IPS DF 6.9 (cell line): ENCODE data around the gene LNX2.

Experiments used
- DNase-seq: peaks from one replicate; pipeline ENCODE4 v3.0.0-alpha.2; 2013; ENCODE audit warnings: low read depth, low spot score
- H3K27ac ChIP-seq: one replicate; pipeline ENCODE4 v1.5.1; 2013; ENCODE audit warnings: low read length, control low read depth
- H3K27me3 ChIP-seq: 2 replicates; pipeline ENCODE4 v1.6.1; 2013; ENCODE audit warnings: mild to moderate bottlenecking, low read length; ENCODE audit not compliant: control insufficient read depth, insufficient read depth
- H3K36me3 ChIP-seq: 2 replicates; pipeline ENCODE4 v1.6.1; 2013; ENCODE audit warnings: low read length; ENCODE audit not compliant: control insufficient read depth, insufficient read depth
- H3K4me1 ChIP-seq: 2 replicates; pipeline ENCODE4 v1.6.1; 2013; ENCODE audit warnings: low read length; ENCODE audit not compliant: control insufficient read depth, insufficient read depth
- H3K4me3 ChIP-seq: 2 replicates; pipeline ENCODE4 v1.5.1; 2013; ENCODE audit warnings: mild to moderate bottlenecking, low read length
- H3K9me3 ChIP-seq: 2 replicates; pipeline ENCODE4 v1.6.1; 2013; ENCODE audit warnings: low read length, inconsistent platforms; ENCODE audit not compliant: control insufficient read depth, insufficient read depth
- WGBS: extraction: QIAGEN DNeasy Blood & Tissue Kit; methylation state at CpG from one replicate; pipeline ENCODE4 v1.1.7; 2013; ENCODE audit warnings: mixed read lengths, missing lambda C conversion rate; ENCODE audit not compliant: insufficient read length, insufficient coverage; 5-methylcytosine and 5-hydroxymethylcytosine counted together

LNX2 gene

DNA sequence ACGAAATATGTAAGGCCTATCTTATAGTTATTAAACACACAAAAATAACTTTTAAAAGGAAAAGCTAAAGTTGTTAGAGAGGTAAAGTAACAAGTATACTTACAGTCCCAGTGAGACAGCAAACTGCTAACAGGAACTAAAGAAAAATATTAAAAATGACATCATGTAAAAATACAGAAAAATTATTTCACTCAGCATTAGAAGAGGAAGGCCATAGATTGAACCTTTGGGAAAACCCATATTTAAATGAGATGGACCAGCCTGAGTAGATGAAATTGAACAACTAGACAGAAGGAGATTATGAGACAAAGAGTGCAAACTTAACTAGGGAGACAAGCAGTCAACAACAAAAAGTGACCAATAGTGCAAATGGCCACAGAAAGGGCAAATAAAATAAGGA, 49.4 kb downstream of the LNX2 start:
- no peaks in the 10 kb centered on the region for H3K27me3 ChIP-seq
- H3K36me3 ChIP-seq, result peaks cover 8% of the 10 kb centered on the region; the same call in 1 of the 2 replicates
- H3K9me3 ChIP-seq, result no peaks in the 10 kb centered on the region
- no peak overlapping the region for H3K4me3 ChIP-seq
- DNase-seq, result no peak
- H3K4me1 ChIP-seq, result no peaks in the 10 kb centered on the region
- no CpG with 5 or more reads among the region's 1 CpG for WGBS
- H3K27ac ChIP-seq, result no peak overlapping the region

DNA sequence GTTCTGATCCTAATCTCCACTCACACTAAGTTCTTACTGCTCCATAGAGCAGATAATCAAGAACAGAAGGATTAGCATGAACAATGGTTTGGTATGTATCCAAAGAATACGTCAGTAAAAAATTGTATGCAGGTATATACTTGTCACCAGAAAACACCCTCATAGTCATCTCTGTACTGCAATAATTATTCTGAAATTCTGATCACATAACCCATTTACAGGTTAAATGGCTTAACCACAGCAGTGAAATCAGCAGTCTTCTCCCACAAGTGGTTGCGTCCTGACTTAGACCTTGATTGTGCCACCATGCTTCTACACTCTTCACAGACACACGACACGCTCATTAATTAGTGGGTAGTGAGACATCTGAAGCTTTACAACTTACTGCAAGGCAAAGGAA, 50.9 kb downstream of the LNX2 start:
- WGBS, result no CpG with 5 or more reads among the region's 4 CpGs
- no peak for DNase-seq

DNA sequence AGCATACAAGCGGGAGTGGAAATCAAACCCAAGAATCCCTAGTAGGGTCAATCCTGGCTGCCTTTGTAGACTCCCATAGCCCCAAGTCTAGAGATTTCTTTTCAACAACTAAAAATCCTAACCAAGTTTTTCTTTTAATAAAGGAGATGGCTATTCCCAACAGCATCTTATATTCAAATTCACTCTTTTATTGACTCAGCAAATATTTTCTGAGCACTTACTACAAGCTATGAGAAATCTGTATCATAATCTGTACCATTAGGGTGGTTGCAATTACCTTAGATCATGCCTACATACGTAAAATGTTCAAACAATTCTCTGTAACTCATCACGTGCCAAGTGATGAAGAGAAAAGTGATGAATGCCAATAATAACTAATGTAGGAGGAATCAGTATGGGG, 54.5 kb downstream of the LNX2 start:
- no peak for DNase-seq
- no peaks in the 10 kb centered on the region for H3K4me1 ChIP-seq
- no peaks in the 10 kb centered on the region for H3K27me3 ChIP-seq
- no CpG with 5 or more reads among the region's 3 CpGs for WGBS
- no peaks in the 10 kb centered on the region for H3K9me3 ChIP-seq
- H3K36me3 ChIP-seq, result peaks cover 8% of the 10 kb centered on the region; the same call in 1 of the 2 replicates
- no peak overlapping the region for H3K4me3 ChIP-seq
- no peak overlapping the region for H3K27ac ChIP-seq

More for the DNA sequence above, 50.9 kb downstream of the LNX2 start:
- H3K4me1 ChIP-seq, result no peaks in the 10 kb centered on the region
- no peak overlapping the region for H3K4me3 ChIP-seq
- no peaks in the 10 kb centered on the region for H3K9me3 ChIP-seq
- H3K36me3 ChIP-seq, result peaks cover 8% of the 10 kb centered on the region; the same call in 1 of the 2 replicates
- H3K27ac ChIP-seq, result no peak overlapping the region
- no peaks in the 10 kb centered on the region for H3K27me3 ChIP-seq

GRCh38 chr13:27562457-27562856, 57.9 kb downstream of the LNX2 start:
- peaks cover 3% of the 10 kb centered on the region; the same call in 1 of the 2 replicates for H3K36me3 ChIP-seq

GRCh38 chr13:27559719-27560118, 60.6 kb downstream of the LNX2 start:
- Histone ChIP-seq H3K27me3 (no peaks in the 10 kb centered on the region), H3K27ac (no peak overlapping the region), H3K36me3 (no peaks in the 10 kb centered on the region), H3K9me3 (no peaks in the 10 kb centered on the region), H3K4me3 (no peak overlapping the region), H3K4me1 (no peaks in the 10 kb centered on the region)
- no CpG with 5 or more reads among the region's 2 CpGs for WGBS
- DNase-seq, result no peak

More at GRCh38 chr13:27562457-27562856, 57.9 kb downstream of the LNX2 start:
- no peaks in the 10 kb centered on the region for H3K4me1 ChIP-seq
- no peak for DNase-seq
- WGBS, result no CpG with 5 or more reads among the region's 11 CpGs
- no peaks in the 10 kb centered on the region for H3K9me3 ChIP-seq
- no peak overlapping the region for H3K27ac ChIP-seq
- no peak overlapping the region for H3K4me3 ChIP-seq
- no peaks in the 10 kb centered on the region for H3K27me3 ChIP-seq

GRCh38 chr13:27556109-27556508, 64.2 kb downstream of the LNX2 start:
- no CpG with 5 or more reads among the region's 2 CpGs for WGBS
- H3K27me3 ChIP-seq, result no peaks in the 10 kb centered on the region
- no peak for DNase-seq
- H3K4me1 ChIP-seq, result no peaks in the 10 kb centered on the region
- H3K27ac ChIP-seq, result no peak overlapping the region
- H3K36me3 ChIP-seq, result no peaks in the 10 kb centered on the region
- H3K9me3 ChIP-seq, result no peaks in the 10 kb centered on the region
- no peak overlapping the region for H3K4me3 ChIP-seq

DNA sequence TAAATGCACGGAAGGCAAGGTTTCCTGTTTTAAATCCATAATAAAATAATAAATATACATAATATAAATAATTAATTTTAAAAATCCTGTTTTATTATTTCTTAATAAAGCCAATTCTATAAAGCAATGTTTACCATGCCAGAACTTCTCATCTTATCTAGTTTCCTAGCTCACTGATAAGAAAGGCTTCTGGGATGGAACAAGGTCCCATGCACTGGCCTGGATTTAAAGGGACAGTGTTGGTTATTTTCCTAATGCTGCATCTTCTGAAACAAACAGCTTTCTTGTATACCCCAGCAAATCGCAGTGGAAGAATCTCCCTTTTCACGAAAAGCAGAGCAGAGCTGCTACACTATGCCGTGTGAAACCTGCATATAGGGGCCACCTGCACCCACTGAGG, 68.8 kb downstream of the LNX2 start:
- Histone ChIP-seq H3K27me3 (no peaks in the 10 kb centered on the region), H3K9me3 (no peaks in the 10 kb centered on the region), H3K4me1 (no peaks in the 10 kb centered on the region), H3K36me3 (no peaks in the 10 kb centered on the region; the same call in 1 of the 2 replicates), H3K4me3 (no peak overlapping the region), H3K27ac (no peak overlapping the region)
- DNase-seq, result no peak
- WGBS, result no CpG with 5 or more reads among the region's 4 CpGs

DNA sequence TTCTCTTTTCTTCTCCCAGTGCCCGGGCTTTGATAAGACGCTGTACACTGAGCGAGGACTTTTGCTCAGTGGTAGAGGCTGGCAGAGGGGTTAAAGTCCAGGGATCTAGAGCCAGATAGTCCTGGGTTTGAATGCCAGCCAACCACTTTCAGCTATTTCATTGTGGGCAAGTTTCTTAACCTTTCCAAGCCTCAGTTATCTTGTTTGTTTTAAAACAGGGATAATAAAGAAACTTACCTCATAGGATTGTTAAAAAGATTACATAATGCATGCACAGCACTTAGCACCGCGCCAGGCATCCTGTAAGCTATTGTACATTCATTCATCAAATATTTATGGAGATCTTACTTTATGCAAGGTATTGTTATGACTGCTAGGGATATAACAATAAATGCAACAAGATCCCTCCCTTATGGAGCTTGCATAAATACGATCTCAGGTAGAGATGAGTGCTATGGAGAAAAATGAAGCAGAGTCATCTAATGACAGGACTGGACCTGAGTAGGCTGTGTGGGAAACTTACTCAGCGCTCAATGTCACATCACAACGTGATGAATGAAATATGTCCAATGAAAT, 70.8 kb downstream of the LNX2 start:
- no peaks in the 10 kb centered on the region; the same call in 1 of the 2 replicates for H3K36me3 ChIP-seq
- no peaks in the 10 kb centered on the region for H3K9me3 ChIP-seq
- H3K4me1 ChIP-seq, result no peaks in the 10 kb centered on the region
- no CpG with 5 or more reads among the region's 8 CpGs for WGBS
- H3K27ac ChIP-seq, result no peak overlapping the region
- no peak for DNase-seq
- no peak overlapping the region for H3K4me3 ChIP-seq
- H3K27me3 ChIP-seq, result no peaks in the 10 kb centered on the region

DNA sequence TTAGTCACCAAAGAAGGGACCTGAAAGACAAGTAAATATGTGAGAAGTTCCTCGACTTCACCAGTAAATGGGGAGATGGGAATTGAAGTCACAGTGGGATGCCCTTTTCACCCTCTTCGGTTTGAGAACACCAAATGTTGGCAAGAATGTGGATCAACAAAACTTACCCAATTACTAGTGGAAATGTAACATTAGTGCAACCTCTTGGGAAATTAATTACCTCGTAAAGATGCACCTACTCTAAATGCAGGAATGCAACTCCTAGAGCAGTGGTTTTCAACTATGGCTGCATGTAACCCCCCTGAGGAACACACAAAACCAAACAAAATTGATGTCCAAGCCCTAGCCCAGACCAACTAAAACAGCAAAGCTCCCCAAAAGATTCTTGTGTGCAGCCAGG, 78.1 kb downstream of the LNX2 start:
- Histone ChIP-seq H3K27ac (no peak overlapping the region), H3K9me3 (no peaks in the 10 kb centered on the region), H3K27me3 (no peaks in the 10 kb centered on the region), H3K4me3 (no peak overlapping the region), H3K36me3 (no peaks in the 10 kb centered on the region), H3K4me1 (no peaks in the 10 kb centered on the region)
- WGBS, result no CpG with 5 or more reads among the region's 3 CpGs
- DNase-seq, result no peak

GRCh38 chr13:27541386-27541785, 78.9 kb downstream of the LNX2 start:
- Histone ChIP-seq H3K27me3 (no peaks in the 10 kb centered on the region), H3K36me3 (no peaks in the 10 kb centered on the region), H3K4me1 (no peaks in the 10 kb centered on the region), H3K9me3 (no peaks in the 10 kb centered on the region), H3K4me3 (no peak overlapping the region), H3K27ac (no peak overlapping the region)
- DNase-seq, result no peak
- no CpG with 5 or more reads among the region's 3 CpGs for WGBS
